ENCODE measurements around the gene ATP6V0E1.

DNA sequence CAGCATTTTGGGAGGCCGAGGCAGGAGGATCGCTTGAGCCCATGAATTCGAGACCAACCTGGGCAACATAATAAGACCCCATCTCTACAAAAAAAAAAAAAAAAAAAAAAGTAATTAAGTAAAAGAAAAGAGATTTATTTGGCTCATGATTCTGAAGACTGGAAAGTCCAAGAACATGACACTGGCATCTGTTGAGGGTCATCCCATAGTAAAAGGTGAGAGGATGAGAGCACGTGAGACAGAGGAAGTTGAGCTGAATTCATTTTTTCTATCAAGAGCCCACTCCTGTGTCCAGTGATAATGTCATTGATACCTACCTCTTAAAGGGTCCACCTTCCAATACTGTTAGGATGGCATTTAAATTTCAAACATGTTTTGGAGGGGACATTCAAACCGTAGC, 92.4 kb downstream of the ATP6V0E1 start:
- TF ChIP-seq, protein P1, sequence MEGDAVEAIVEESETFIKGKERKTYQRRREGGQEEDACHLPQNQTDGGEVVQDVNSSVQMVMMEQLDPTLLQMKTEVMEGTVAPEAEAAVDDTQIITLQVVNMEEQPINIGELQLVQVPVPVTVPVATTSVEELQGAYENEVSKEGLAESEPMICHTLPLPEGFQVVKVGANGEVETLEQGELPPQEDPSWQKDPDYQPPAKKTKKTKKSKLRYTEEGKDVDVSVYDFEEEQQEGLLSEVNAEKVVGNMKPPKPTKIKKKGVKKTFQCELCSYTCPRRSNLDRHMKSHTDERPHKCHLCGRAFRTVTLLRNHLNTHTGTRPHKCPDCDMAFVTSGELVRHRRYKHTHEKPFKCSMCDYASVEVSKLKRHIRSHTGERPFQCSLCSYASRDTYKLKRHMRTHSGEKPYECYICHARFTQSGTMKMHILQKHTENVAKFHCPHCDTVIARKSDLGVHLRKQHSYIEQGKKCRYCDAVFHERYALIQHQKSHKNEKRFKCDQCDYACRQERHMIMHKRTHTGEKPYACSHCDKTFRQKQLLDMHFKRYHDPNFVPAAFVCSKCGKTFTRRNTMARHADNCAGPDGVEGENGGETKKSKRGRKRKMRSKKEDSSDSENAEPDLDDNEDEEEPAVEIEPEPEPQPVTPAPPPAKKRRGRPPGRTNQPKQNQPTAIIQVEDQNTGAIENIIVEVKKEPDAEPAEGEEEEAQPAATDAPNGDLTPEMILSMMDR (IDR thresholded peaks at IDR 0.05; ENCODE audit: low read length) = no peak
- TF ChIP-seq EZH2 (optimal IDR thresholded peaks at IDR 0.05; ENCODE audit: low read depth, low read length) = no peak
